COR-L47 (cell line): ENCODE results near the gene KSR2.
"Not testable (repeated sequence)": the region's sequence is repeated elsewhere in the genome, so short reads cannot be mapped to it uniquely, and the experiment has no call there.

Experiments
- DNase-seq: peaks from one replicate; lab custom pipeline; 2025; lab: John Stamatoyannopoulos, UW

The KSR2 gene

DNA sequence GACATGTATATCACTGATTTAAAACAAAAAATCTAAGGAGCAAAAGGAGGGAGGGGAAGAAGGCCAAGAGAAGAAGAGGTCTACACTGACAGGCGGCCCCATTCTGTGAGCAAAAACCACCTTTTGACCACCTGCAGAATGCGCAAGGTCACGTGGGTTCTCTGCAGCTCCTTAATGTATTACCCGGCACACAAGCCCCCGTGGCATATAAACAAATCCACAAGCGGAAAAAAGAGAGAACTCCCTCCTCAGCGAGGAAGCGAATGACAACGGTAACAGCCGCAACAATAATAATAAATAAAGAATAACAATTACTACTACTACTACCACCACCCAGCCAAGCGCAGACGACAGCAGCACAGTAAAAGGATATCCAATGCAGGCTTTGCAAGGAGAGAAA, 1.3 kb downstream of the KSR2 start:
- no peak for DNase-seq

DNA sequence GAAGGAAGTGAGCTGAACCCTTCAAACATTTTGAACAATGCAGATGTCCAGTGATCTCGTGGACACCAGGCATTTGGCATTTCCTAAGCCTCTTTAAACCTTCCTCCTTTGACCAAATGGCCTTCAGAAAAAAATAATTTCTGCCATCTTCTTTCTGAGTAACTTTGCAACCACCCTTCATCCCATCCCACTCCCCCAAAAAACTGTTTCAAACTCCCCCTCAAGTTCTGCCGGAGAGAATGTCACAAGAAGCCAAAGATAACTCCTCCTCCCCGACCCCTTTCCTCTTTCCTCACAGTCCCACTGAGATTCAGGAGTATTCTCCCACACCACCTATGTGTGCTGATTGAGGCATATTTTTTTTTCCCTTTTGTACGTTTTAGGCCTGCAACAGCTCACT, 1.7 kb downstream of the KSR2 start:
- no peak for DNase-seq

DNA sequence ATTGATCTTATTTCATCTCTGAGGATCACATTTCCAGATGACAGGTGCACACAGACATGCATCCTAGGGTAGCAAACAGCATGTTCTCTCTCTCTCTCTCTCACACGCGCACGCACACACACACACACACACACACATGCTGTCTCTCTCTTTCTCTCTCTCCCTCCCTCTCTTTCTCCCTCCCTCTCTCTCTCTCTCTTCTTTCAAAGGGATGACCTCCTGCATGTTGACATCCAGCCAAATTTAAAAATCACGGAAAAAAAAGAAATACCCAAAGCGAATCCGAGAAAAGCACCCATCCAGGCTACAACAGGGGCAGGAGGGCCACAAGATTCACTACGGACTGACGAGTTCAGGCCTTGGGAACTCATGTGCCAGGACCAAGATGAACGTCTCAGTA, 2.3 kb downstream of the KSR2 start:
- no peak for DNase-seq

DNA sequence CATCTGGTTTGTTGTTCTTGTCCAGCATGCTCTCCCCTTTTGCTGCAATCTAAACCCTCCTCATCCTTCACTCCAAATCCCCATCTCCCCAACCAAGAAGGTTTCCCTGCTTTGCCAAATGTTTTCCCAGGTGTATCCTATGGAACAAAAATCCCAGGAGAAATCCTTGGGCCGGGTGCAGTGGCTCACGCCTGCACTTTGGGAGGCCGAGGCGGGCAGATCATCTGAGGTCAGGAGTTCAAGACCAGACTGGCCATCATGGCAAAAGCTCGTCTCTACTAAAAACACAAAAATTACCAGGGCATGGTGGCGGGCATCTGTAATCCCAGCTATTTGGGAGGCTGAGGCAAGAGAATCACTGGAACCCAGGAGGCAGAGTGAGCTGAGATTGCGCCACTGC, 5.0 kb downstream of the KSR2 start:
- DNase-seq, result no peak

DNA sequence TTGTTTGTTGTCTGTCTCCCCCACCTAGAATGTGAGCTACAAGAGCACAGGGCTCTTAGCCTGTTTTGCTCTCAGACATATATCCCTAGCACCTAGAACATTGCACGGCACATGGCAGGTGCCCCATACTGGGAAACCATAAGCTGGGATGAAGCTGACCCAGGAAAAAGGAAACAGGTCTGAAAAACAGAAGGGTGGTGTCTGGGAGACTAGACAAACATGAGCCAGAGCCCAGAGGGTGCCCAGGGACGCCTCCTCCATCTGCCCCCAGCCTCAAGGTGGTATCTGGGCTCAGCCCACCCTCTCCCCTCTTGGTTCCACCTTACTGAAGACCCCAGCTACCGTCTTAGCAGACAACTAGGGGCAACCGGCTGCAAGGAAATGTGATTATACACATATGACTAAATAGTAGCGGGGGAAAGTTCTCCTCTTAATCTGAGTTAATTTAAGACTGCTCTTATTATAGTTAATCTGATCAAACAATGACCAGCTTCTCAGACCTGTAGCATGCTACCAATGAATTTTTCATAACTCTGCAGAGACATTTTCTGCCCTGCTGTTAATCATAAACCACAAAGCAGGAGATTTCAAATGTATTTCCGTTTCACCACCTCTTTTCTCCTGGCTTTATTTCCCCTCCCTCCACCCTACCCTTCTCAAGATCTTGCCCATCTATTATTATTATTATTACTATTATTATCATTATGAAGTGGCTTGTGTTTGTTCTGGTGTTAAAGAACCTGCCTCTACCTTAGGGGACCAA, 31.9 kb downstream of the KSR2 start:
- no peak for DNase-seq

DNA sequence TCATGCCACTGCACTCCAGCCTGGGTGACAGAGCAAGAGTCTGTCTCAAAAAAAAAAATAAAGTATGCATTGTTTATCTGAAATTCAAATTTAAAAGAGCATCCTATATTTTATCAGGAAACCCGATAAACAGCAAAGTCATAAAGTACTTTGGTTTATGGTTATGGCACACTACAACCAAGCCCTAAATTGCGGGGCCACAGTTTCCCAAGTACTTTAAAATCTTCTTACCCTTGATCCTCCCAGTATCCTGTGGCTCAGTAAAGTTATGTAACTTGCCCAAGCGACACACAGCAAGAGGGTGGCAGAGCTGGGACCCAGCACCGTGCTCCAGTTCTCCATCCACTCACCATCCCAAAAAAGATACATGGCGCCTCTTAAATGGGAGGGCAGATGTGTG, 35.2 kb downstream of the KSR2 start:
- no peak for DNase-seq

DNA sequence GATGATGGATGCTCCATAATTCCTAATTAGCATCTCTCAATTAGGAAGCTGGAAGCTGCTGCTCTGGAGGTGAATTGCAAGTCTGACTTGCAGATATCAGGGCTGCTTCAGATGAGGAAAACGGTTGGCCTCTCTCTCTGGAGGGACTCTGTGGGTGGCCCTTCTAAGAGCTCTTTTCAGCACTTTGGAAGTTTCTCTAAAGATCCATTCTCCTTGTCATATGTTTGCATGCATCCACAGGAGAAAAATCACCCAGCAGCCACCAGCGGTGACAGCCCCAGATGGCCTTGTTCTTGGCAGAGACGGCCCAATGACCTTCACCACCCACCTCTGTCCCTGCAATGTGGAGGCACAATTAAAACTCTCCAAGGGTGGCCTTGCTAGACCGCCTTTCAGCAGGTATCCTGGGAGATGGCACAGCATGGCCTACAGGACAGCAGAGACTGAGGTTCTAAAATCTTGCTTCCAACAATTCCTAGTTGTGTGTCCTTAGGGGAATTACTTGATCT, 42.3 kb downstream of the KSR2 start:
- DNase-seq, result no peak

DNA sequence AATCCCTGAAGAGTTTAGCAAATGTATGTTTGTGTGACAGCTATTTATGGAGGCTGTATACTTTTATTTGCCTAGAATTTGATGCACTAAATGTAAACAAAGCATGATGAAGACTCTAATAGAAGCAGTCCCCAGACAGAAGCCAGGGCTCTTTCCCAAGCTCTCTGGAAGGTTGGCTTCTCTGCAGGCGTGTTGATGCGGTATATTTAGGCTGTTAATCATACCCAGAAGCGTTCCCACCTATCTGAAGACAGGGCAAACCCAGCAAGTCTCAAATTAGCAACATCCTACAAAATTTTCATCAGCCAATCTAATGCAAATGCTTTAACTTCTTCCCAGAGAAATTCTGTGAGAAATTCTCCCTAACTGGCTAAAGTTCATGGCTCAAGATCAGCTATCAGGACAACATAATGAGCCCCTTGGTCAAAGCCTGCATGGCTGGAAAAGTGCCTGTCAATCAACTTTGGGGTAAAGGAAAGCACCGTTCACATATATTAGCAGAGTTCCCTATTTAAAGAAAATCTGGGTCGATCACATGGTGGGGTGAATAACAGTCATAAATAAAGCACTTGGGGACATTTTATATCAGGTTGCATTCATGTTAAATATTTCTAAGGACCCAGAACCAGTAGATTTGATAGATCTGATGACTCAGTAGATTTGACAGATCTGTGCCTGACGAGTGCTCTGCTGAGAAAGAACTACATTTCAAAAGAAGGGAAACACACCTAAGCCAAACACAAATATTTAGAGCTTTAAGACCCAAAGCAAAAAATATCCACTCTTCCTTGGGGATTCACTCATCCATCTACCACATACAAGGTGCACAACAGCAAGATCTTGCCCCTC, 46.6 kb downstream of the KSR2 start:
- DNase-seq, result no peak

DNA sequence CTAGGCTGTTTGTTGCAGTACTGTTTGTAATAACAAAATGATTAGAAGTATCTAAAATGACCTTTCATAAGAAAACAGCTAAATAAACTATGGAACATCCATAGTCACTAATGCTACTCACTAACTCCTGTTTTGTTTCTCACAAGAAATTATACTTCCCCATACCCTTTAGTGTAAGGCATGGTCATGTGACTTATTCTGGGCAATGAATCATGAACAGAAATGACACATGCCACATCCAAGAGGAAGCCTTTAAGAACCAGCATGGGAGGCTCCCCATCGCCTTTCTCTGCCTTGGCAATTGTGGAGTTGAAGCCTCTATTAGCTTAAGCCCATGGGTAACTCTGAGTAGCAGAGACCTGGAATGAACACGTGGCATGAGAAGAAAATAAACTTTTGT, 49.3 kb downstream of the KSR2 start:
- no peak for DNase-seq

DNA sequence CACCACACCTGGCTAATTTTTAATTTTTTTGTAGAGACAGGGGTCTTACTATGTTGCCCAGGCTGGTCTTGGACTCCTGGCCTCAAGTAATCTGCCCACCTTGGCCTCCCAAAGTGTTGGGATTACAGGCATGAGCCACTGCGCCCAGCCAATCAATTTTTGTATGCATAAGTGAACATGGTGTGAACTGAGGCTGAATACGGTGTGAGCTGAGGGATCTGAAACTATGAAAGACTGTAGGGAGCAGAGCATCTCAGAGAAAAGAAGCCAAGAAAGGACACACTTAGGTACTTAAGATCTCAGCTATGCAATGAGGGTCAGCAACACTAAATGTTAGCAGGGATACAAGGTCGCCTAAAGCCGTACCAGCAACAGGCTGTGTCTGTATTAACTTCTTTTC, 54.1 kb downstream of the KSR2 start:
- DNase-seq, result no peak

DNA sequence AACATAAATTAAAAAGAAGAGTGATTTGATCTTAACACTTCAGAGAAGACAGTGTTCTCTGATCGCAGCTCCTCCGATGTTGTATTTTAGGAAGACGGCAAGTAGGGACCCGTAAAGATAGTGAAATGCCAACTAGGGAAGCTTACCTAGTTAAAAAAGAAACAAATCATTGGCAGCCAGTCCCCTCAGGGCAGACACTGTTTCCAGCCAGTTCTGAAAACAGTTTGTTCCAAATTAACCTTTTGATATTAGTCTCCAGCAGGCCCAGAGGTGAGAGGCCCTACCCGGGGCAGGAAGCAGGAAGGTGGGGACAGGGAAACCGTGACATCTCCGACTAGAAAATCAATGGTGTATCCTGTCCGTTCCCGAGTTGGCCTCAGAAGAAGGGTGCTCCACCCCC, 56.0 kb downstream of the KSR2 start:
- no peak for DNase-seq

DNA sequence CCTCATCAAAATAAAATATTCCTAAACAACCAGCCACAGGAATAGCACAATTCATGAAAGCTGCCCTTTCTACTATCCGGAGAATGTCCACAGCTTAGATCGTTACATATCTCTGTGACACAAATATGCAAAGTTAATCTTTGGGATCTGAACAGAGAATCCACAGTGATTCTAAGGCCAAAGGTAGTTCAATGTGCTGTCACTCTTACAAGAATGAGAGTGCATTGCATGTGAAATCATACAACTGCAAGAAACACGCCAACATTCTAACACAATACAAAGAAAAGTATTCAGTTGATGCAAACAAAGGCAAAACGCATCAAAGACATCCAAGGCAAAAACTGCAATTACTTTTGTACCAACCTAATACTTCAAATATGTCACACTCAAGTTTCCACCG, 60.4 kb downstream of the KSR2 start:
- no peak for DNase-seq

DNA sequence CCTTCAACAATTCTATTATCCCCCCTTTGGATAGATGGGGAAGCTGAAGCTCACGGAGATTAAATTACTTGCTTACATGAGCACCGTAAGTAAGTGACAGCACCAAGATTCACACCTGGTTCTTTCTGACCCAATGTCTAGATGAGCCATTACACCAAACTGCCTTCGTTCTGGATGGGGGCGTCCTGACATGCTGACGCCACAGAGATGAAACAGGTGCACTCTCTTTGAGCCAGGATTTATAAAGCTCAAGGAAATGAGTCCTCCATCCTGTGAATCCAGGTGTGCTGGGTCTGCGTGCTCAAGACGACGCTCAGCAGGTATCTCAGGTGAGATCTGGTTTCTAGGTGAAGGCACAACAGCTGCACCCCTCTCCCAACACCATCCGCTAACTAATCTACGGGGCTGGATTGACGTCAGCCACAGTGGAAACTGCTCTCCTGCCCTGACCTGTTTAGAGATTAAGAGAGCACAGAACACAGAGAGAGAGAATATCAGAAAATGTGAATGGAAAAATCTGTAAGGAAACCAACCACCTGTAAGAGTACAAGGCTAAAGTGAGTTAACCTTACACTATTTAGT, 61.6 kb downstream of the KSR2 start:
- DNase-seq, result no peak

DNA sequence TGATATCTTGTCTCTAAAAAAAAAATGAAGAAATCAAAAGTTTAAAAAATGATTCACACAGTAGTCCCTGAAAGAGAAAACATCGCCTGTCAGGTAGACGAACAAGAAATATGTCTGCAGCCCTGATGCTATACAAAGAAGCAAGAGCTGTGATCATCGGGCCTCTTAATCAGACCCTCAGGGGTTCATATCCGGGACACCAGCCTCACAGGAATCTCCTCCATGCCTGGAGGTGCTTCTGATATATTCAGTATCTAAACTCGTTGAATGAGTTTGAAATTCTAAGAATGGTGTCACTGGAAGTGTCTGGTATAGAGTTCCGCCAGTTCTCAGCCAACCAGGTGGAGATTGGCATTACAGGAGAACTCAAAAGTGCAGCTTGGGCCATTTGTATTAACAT, 64.7 kb downstream of the KSR2 start:
- no peak for DNase-seq

DNA sequence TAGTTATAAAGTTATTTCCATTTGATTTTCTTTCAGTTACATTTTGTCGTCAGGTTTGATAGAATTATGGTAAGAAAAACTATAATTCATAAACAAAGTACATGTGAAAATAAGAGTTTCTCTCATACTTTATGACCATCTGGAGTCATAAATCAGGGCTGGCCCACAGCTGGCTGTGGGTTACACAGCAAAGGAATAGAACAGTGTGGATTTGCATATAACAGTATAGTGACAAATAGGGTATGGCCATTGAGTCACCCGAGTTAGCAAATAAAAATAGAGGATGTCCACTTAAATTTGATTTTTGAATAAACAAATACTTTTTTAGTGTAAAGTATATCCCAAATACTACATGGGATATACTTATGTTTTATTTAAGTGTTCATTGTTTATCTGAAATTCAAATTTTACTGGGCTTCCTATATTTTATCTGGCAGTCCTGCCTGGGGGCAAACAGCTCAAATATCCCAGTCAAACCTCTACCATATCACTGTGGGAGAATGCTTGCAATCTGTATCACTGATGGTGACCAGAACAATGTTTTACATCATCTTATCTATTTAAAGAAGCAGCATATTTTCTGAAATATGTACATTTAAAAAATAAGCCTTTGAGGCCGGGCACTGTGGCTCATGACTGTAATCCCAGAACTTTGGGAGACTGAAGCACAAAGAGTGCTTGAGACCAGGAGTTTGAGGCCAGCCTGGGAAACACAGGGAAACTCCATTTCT, 65.5 kb downstream of the KSR2 start:
- DNase-seq, result no peak

DNA sequence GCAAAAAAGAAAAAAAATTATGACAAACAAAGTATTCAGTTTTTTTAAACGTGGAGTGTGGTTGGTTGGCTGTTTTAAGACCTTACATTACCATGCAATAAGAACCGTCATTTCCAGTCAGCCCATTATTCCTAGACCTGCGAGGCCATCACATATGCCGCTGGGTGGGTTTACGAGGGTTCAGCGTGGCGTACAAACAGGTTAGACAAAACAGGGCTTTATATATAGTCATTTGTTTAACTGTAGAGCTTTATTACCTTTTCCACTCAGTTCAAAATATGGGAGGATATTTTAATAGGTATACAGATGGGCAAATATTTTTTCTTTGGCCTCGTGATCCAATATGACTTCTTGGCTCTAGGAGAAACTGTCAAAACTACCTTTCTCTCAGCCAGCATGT, 67.2 kb downstream of the KSR2 start:
- no peak for DNase-seq

DNA sequence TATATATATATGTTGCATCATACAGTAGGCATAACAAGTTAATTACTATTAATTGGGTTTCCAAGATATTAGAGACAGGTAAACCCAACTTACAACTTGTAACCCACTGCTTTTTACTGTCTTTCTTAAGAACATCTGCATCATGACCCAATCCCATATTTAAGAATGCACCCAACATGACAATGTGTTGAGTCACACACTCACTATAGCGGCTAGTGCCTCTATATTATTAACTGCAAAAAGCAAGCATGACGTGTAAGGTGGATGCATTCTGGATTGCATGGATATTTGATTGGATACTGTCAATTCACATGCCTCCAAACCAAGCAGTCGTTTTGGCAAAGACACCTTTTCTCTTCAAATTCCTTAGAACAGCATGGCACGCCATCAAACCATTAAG, 68.2 kb downstream of the KSR2 start:
- no peak for DNase-seq

DNA sequence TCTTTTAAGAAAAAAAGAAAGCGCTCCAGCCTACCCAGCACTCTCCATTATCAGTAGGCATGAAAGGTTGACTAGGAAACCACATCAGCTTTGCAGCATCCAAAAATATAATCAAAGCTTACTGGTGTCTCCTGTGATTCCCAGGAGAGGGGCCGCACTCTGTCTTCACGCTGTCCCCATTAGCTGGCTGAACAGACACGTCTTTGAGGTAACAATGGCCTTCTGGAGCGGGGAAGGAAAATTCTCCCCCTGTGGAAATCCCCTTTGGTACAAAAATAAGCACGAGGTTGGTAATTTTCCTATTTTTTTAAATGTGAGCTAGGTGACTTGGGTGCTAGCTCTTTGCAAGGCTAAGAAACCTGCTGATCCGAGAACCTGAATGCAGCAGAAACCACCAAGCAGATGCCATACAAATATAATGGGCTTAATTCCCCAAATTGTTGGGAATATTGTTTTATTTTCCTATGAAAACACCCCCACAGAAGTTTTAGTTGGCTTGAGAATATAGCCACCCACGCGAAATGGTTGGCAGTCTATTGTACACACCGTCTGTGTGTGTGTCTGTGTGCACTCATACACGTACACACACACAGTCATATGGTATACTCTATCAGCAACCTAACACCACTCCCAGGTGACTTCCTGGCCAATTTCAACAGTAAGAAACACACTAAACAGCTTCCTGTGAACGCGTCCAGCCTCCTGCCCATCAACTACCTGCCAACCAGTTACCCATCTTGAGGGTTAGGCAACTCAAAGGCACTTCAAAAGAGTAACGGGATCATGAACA, 71.2 kb downstream of the KSR2 start:
- no peak for DNase-seq

DNA sequence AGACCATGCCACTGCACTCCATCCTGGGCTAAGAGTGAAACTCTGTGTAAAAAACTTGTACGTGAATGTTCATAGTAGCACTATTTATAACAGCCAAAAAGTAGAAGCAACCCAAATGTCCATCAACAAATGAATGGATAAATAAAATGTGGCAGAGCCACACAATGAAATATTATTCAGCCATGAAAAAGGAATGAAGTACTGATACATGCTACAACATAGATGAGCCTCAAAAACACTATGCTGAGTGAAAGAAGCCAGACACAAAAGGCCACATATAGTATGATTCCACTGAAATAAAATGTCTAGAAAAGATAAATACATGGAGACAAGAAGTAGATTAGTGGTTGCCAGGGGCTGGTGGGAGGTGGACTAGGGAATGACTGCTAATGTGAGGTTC, 72.8 kb downstream of the KSR2 start:
- DNase-seq, result no peak

DNA sequence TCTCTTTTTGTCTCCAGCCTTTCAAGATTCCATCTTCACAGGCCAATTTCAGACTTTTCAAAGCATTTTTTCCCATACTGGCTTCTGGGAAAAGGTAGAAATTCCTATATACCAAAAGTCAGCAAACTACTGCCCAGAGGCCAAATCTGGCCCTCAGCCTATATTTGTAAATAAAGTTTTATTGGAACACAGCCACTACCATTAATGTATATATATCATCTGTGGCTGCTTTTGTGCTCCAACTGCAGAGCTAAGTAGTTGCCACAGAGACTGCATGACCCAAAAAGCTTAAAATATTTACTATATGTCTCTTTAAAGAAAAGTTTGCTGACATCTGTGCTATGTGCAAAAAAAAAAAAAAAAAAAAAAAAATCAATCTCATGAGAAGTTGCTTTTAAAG, 76.3 kb downstream of the KSR2 start:
- no peak for DNase-seq

DNA sequence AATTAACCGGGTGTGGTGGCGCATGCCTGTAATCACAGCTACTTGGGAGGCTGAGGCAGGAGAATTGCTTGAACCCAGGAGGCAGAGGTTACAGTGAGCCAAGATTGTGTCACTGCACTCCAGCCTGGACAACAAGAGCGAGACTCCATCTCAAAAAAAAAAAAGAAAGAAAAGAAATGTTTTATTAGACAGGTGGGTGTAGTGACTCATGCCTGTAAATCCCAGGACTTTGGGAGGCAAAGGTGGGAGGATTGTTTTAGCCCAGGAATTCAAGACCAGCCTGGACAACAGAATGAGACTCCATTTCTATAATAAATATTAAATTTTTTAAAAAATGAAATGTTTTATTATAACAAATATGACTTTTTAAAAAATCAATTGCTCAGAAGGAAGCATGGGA, 77.5 kb downstream of the KSR2 start:
- not testable (repeated sequence) for DNase-seq

DNA sequence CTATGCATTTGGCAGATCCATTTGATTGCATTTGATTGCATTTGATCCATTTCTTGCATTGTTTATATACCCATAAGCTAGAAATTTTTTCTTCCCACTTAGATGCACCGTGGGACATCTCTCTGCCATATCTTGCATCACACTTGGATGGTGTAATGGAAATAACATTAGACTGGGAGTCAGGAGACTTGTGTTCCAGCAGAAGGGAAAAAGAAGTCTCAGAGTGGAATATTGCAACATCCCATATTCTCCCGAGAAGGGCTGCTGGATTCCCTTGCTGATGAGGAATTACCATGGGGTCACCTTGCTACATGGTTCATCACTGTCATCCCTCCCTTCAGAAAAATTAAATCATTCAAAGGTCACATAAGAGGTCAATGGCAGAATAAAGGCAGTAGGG, 78.1 kb downstream of the KSR2 start:
- DNase-seq, result no peak
